ENCODE data around the gene CYP26A1. TPM values are rescaled to one million over a fixed set of nuclear protein-coding genes. Genes with fewer than 3 reads are reported as not detected.

CYP26A1 gene
- total RNA-seq, 1 donor from 2014 or later = not detected

DNA sequence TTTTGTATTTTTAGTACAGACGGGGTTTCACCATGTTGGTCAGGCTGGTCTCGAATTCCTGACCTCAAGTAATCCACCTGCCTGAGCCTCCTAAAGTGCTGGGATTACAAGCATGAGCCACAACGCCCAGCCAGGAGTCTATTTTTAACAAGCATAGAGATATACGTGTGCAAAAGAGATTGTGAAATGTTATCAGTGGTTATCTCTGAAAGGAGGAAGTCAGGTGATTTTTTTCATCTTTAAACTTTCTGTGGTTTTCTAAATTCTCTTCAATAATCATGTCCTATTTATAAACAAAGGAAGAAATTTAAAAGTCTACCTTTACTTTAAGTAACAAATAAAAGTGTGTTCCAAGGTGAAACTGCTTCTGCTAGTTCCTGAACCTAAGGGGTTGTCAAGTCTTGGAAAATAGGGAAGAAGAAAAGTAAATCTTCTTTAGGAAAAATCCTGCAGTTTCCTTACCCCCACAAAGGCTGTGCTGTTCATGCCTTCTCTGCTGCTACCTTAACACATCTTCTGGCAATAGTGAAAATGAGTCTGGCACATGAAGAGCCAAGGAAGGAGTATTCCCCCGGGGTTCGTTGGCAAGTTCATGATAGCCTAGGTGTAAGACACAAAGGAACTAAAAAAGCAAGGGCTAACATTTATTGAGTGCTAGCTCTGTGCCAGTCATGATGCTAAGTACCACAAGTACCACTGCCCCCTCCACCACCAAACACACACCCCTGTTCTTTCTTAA lies 51.1 kb downstream of the CYP26A1 start:
- ATAC-seq (no peak), DNase-seq (no peak)
- H3K4me1 ChIP-seq = no peaks in the 10 kb centered on the region
- no peaks in the 10 kb centered on the region for H3K36me3 ChIP-seq
- TF ChIP-seq, protein P1, sequence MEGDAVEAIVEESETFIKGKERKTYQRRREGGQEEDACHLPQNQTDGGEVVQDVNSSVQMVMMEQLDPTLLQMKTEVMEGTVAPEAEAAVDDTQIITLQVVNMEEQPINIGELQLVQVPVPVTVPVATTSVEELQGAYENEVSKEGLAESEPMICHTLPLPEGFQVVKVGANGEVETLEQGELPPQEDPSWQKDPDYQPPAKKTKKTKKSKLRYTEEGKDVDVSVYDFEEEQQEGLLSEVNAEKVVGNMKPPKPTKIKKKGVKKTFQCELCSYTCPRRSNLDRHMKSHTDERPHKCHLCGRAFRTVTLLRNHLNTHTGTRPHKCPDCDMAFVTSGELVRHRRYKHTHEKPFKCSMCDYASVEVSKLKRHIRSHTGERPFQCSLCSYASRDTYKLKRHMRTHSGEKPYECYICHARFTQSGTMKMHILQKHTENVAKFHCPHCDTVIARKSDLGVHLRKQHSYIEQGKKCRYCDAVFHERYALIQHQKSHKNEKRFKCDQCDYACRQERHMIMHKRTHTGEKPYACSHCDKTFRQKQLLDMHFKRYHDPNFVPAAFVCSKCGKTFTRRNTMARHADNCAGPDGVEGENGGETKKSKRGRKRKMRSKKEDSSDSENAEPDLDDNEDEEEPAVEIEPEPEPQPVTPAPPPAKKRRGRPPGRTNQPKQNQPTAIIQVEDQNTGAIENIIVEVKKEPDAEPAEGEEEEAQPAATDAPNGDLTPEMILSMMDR (IDR thresholded peaks at IDR 0.05) = no peak
- intact Hi-C loops (cut with DNase I) = no loop called here
- no peak overlapping the region for H3K27ac ChIP-seq
- H3K27me3 ChIP-seq = no peaks in the 10 kb centered on the region
- H3K9me3 ChIP-seq = peaks cover 10% of the 10 kb centered on the region
- no peak overlapping the region for H3K4me3 ChIP-seq

DNA sequence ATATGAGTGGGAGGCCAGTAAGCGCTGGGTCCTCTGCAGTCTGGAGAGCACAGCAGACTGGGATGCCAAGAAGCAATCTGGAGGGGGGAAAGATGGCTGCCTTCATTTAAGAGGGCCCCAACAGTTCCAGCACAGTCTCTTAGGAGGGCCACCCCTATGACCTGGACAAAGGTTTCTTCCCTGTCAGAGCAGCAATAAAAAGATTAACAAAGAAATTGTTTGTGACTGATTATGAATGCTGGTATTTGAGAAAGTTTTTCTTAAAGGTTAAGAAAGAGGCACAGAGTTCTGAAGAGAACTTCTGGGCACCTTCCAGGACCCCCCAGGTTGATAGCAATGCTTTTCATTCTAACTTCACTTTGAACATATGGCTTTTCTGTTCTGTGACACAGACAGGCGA lies 52.3 kb downstream of the CYP26A1 start:
- no peaks in the 10 kb centered on the region for H3K36me3 ChIP-seq
- H3K4me3 ChIP-seq = no peak overlapping the region
- ATAC-seq (no peak), DNase-seq (no peak)
- H3K4me1 ChIP-seq = no peaks in the 10 kb centered on the region
- H3K27ac ChIP-seq = no peak overlapping the region
- no peaks in the 10 kb centered on the region for H3K27me3 ChIP-seq
- H3K9me3 ChIP-seq = peaks cover 10% of the 10 kb centered on the region
- intact Hi-C loops (cut with DNase I) = no loop called here
- TF ChIP-seq, protein P1 (IDR thresholded peaks at IDR 0.05) = no peak

DNA sequence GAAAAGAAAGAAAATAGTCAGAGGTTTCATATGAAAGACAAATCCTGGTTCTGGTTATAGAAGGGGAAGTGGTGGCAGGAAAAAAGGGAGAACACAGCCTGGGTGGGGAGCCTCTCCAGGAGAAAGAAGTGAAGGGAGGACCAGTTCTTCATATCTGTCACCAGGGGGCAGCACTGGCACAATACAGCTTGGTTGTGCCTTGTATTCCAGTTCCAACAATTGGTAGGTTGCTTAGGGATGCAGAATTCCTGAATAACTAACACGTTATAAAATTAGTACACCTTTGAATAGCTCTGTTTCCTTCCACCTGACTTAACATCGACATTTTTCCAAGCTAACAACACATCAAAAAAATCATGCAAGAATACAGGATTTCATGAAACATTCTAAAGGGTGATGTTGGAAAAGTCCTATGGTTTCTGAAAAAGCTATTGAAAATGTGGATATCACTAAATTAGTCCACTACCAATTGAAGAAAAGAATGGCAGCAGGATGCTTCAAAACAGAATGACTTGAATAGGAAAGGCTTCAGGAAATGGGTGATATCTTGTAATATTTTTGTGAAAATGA lies 52.9 kb downstream of the CYP26A1 start:
- Histone ChIP-seq H3K9me3 (peaks cover 10% of the 10 kb centered on the region), H3K4me1 (no peaks in the 10 kb centered on the region), H3K4me3 (no peak overlapping the region), H3K27me3 (no peaks in the 10 kb centered on the region), H3K27ac (no peak overlapping the region), H3K36me3 (no peaks in the 10 kb centered on the region)
- ATAC-seq (no peak), DNase-seq (no peak)
- TF ChIP-seq, protein P1 (IDR thresholded peaks at IDR 0.05) = peak; percentile 20
- intact Hi-C loops (cut with DNase I) = no loop called here

Other genes starting within 250 kb of the CYP26A1 start
- gene EXOC6, start 225.4 kb upstream of the CYP26A1 start, total RNA-seq = 24.9 TPM
- gene CYP26C1, start 13.1 kb upstream of the CYP26A1 start, total RNA-seq = 0.35 TPM